ENCODE measurements around the gene SOCS1. TPM values are rescaled to one million over a fixed set of nuclear protein-coding genes. Genes with fewer than 3 reads are reported as not detected.
"Not testable (repeated sequence)": the region's sequence is repeated elsewhere in the genome, so short reads cannot be mapped to it uniquely, and the experiment has no call there.

Gene SOCS1
- total RNA-seq, 1 donor from 2014 or later, result 219 TPM

DNA sequence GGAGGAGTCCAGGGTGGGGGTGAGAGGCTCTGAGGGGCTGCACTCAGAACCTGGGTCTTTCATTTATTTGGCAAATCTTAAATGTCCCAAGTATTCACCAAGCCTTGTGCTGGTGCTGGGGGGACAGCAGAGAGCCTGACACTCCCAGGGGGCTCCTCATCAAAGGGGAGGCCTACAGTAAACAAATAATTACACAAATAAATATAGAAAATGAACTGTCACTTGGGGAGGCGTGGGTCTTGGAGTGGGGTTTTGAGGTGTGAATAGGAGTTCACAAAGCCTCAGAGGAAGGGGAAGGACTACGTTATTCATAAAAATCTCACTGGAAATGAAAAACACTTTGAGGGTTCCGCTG, 40.3 kb upstream of the SOCS1 start:
- peaks cover 24% of the 10 kb centered on the region for H3K4me1 Mint-ChIP-seq (ENCODE audit: low read depth)
- H3K9me3 Mint-ChIP-seq, result no peaks in the 10 kb centered on the region
- intact Hi-C loops (cut with micrococcal nuclease), result loop anchor here (5.0 kb wide), 1 partner anchor 34 kb away; no protein-coding TSS in a partner anchor
- no peak for DNase-seq (ENCODE audit: low spot score)
- H3K4me3 Mint-ChIP-seq (ENCODE audit: low read depth), result no peak overlapping the region
- H3K27ac Mint-ChIP-seq, result no peak overlapping the region
- H3K36me3 Mint-ChIP-seq (ENCODE audit: low read depth), result no peaks in the 10 kb centered on the region
- H3K27me3 Mint-ChIP-seq (ENCODE audit: low read depth), result no peaks in the 10 kb centered on the region

DNA sequence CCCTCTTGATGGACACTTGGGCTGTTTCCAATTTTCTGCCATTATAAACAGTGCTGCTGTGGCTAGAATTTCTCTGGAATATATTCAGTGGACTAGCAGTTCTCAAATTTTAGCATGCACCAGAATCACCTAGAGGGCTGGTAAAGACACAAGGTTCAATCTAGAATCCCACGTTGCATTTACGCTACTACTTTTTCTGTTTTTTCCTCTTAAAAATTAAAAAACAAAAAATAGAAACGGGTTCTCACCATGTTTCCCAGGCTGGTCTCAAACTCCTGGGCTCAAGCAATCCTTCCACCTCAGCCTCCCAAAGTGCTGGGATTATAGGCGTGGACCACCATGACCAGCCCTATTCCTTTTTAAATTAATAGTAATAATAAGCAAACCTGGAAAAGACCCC, 39.7 kb upstream of the SOCS1 start:
- intact Hi-C loops (cut with micrococcal nuclease), result loop anchor here (5.0 kb wide), 1 partner anchor 33 kb away; no protein-coding TSS in a partner anchor
- Mint-ChIP-seq H3K4me1 (ENCODE audit: low read depth) (peaks cover 24% of the 10 kb centered on the region), H3K36me3 (ENCODE audit: low read depth) (no peaks in the 10 kb centered on the region), H3K4me3 (ENCODE audit: low read depth) (no peak overlapping the region), H3K27me3 (ENCODE audit: low read depth) (peaks cover 1% of the 10 kb centered on the region), H3K9me3 (no peaks in the 10 kb centered on the region), H3K27ac (no peak overlapping the region)
- no peak for DNase-seq (ENCODE audit: low spot score)

DNA sequence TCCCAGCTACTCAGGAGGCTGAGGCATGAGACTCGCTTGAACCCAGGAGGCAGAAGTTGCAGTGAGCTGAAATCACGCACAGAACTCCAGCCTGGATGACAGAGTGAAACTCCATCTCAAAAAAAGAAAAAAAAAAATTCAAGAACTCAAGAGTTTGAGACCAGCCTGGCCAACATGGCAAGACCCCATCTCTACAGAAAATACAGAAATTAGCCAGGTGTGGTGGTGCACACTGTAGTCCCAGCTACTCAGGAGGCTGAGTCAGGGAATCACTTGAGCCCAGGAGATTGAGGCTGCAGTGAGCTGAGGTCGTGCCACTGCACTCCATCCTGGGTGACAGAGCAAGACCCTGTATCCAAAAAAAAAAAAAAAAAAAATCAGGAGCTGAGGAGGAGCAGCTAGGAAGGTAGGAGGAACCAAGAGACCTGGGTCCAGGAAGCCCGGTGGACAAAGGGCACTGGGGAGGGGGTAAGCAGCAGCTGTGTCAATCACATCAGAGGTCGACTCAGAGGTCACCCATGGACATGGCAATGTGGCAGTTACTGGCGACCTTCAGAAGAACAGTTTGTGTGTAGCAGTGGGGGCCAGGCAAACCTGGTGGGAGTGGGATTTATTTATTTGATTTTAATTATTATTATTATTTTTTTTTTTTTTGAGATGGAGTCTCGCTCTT, 36.2 kb upstream of the SOCS1 start:
- no peak for DNase-seq (ENCODE audit: low spot score)
- H3K36me3 Mint-ChIP-seq (ENCODE audit: low read depth), result no peaks in the 10 kb centered on the region
- peaks cover 7% of the 10 kb centered on the region for H3K27me3 Mint-ChIP-seq (ENCODE audit: low read depth)
- peaks cover 12% of the 10 kb centered on the region for H3K4me1 Mint-ChIP-seq (ENCODE audit: low read depth)
- no peak overlapping the region for H3K4me3 Mint-ChIP-seq (ENCODE audit: low read depth)
- H3K9me3 Mint-ChIP-seq, result no peaks in the 10 kb centered on the region
- intact Hi-C loops (cut with micrococcal nuclease), result no loop called here
- H3K27ac Mint-ChIP-seq, result no peak overlapping the region

DNA sequence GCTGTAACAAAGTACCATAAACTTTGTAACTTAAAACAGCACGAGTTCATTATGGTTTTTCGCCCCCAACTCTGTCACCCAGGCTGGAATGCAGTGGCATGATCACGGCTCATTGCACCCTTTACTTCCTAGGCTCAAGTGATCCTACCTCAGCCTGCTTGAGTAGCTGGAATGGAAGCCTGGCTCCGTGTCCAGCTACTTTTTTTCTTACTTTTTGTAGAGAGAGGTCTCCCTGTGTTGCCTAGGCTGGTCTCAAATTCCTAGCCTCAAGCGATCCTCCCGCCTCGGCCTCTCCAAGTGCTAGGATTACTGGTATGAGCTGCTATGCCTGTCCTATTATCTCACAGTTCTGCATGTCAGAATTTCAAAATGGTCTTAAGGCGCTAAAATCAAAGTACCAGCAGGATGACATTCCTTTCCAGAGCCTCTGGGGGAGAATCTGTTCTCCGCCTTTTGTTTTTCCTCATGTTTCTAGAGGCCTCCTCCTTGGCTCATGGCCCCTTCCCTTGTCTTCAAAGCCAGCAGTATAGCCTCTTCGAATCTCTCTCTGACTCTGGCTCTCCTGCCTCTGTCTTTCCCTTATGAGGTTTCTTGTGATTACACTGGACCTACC, 35.2 kb upstream of the SOCS1 start:
- Mint-ChIP-seq H3K4me3 (ENCODE audit: low read depth) (no peak overlapping the region), H3K27me3 (ENCODE audit: low read depth) (peaks cover 7% of the 10 kb centered on the region), H3K4me1 (ENCODE audit: low read depth) (peaks cover 7% of the 10 kb centered on the region), H3K36me3 (ENCODE audit: low read depth) (no peaks in the 10 kb centered on the region), H3K27ac (no peak overlapping the region), H3K9me3 (no peaks in the 10 kb centered on the region)
- intact Hi-C loops (cut with micrococcal nuclease), result no loop called here
- no peak for DNase-seq (ENCODE audit: low spot score)

DNA sequence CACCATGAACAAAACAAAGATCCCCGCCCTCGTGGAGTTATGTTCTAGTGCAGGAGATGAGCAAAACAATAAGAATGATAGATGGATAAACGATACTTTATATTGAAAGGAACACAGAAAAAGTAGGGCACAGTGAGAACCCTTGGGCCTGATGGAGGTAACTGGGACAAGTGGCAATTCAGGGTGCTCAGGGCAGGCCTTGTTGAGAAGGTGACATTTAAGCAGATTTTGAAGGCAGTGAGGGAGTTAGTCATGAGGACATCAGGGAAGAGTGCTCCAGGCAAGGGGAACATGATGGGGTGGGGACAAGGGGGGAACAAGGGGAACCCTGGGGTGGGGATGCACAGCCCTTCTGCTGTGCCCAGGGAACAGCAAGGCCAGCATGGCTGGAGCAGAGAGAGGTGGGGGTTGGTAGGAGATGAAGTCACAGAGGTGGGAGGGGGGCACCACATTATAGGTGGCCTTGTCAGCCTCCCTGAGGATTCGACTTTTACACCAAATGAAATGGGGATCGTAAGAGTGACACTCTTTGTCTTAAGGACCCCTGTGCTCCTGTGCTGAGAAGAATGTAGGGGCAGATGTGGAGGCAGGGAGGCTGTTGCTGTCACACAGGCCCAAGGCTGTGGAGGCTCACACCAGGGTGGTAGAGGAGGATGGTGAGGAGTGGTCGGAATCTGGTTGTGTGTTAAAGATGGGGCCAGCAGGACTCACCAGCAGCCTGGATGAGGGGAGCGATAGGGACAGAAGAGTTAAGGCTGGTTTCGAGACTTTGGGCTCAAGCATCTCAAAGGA, 34.3 kb upstream of the SOCS1 start:
- H3K27ac Mint-ChIP-seq, result no peak overlapping the region
- intact Hi-C loops (cut with micrococcal nuclease), result no loop called here

DNA sequence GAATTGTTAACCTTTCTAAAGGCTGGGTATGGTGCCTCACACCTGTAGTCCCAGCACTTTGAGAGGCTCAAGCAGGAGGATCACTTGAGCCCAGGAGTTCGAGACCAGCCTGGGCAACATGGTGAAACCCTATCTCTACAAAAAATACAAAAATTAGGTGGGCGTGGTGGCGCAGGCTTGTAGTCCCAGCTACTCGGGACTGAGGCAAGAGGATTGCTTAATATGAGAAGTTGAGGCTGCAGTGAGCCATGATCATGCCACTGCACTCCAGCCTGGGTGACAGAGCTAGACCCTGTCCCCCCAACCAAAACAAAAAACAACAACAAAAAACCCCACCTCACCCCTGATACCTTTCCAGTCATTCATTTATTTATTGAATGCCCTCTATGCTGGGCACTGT, 33.7 kb upstream of the SOCS1 start:
- H3K36me3 Mint-ChIP-seq (ENCODE audit: low read depth); intact Hi-C loops (cut with micrococcal nuclease); DNase-seq (ENCODE audit: low spot score); H3K27ac Mint-ChIP-seq; H3K9me3 Mint-ChIP-seq; H3K4me3 Mint-ChIP-seq (ENCODE audit: low read depth); H3K27me3 Mint-ChIP-seq (ENCODE audit: low read depth): not testable (repeated sequence)
- peaks cover 11% of the 10 kb centered on the region for H3K4me1 Mint-ChIP-seq (ENCODE audit: low read depth)

More for the DNA sequence above, 34.3 kb upstream of the SOCS1 start:
- Mint-ChIP-seq H3K9me3 (no peaks in the 10 kb centered on the region), H3K4me3 (ENCODE audit: low read depth) (no peak overlapping the region), H3K4me1 (ENCODE audit: low read depth) (peaks cover 11% of the 10 kb centered on the region), H3K36me3 (ENCODE audit: low read depth) (no peaks in the 10 kb centered on the region), H3K27me3 (ENCODE audit: low read depth) (peaks cover 7% of the 10 kb centered on the region)
- DNase-seq (ENCODE audit: low spot score), result no peak

DNA sequence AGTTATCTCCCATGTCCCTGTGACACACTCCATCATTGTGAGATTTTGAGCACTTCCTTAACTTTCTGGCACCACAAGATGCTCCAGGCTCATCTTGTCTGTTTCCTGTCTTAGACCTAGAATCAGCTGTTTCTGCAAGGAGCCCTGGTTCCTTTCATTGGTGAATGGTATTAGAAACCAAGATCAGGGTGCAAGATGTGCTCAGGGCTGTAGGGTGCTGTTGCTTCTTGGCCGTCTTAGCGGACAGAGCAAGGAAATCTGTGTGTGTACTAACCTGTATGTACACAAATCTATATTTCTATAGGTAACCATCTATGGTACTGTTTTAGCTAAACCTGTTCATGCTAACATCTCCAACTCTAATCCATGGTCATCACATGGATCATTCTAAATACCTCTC, 33.2 kb upstream of the SOCS1 start:
- peaks cover 7% of the 10 kb centered on the region for H3K27me3 Mint-ChIP-seq (ENCODE audit: low read depth)
- H3K27ac Mint-ChIP-seq, result no peak overlapping the region
- intact Hi-C loops (cut with micrococcal nuclease), result no loop called here
- H3K4me1 Mint-ChIP-seq (ENCODE audit: low read depth), result peaks cover 11% of the 10 kb centered on the region
- no peaks in the 10 kb centered on the region for H3K36me3 Mint-ChIP-seq (ENCODE audit: low read depth)
- no peaks in the 10 kb centered on the region for H3K9me3 Mint-ChIP-seq
- no peak for DNase-seq (ENCODE audit: low spot score)
- no peak overlapping the region for H3K4me3 Mint-ChIP-seq (ENCODE audit: low read depth)

DNA sequence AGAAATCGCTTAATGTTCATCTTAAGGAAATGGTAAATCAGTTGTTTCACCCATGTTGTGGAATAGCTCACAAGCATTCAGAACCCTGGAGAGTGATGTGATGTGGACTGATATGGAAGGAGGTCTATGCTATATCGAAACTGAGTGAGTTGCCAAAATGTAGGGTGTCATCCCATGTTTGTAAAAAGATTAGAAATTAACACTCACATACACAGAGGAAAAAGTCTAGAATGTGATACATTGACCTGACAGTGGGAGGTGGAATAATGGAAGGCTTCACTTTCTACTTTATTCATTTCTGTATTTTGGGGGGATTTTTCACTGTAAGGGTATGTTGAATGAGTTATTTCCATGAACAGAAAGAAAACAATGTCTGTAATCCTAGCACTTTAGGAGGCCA, 29.8 kb upstream of the SOCS1 start:
- H3K4me3 Mint-ChIP-seq (ENCODE audit: low read depth), result no peak overlapping the region
- DNase-seq (ENCODE audit: low spot score), result no peak
- intact Hi-C loops (cut with micrococcal nuclease), result no loop called here
- H3K9me3 Mint-ChIP-seq, result no peaks in the 10 kb centered on the region
- peaks cover 13% of the 10 kb centered on the region for H3K27me3 Mint-ChIP-seq (ENCODE audit: low read depth)
- H3K36me3 Mint-ChIP-seq (ENCODE audit: low read depth), result no peaks in the 10 kb centered on the region
- H3K4me1 Mint-ChIP-seq (ENCODE audit: low read depth), result peaks cover 7% of the 10 kb centered on the region
- no peak overlapping the region for H3K27ac Mint-ChIP-seq

DNA sequence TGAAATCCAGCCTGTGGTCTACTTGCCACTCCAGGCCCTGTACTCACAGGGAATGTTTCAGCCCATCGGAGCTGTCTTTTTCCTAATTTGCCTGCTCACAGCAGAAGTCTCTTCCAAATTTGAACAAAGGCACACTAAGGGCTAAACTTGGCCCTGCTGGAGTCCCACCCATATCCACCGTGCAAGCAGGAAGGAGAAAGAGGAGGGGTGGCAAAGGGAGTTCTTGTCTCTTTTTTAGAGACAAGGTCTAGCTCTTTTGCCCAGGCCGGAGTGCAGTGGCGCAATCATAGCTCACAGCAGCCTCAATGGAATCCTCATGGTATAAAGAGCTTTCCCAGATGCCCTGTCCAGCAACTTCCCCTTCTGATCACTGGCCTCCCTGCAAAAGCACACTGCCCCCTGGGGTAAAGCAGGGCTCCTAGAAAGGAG, 27.8 kb upstream of the SOCS1 start:
- Mint-ChIP-seq H3K36me3 (ENCODE audit: low read depth) (no peaks in the 10 kb centered on the region), H3K27me3 (ENCODE audit: low read depth) (peaks cover 10% of the 10 kb centered on the region), H3K4me1 (ENCODE audit: low read depth) (peaks cover 7% of the 10 kb centered on the region), H3K4me3 (ENCODE audit: low read depth) (no peak overlapping the region), H3K9me3 (no peaks in the 10 kb centered on the region), H3K27ac (no peak overlapping the region)
- intact Hi-C loops (cut with micrococcal nuclease), result no loop called here
- DNase-seq (ENCODE audit: low spot score), result no peak

DNA sequence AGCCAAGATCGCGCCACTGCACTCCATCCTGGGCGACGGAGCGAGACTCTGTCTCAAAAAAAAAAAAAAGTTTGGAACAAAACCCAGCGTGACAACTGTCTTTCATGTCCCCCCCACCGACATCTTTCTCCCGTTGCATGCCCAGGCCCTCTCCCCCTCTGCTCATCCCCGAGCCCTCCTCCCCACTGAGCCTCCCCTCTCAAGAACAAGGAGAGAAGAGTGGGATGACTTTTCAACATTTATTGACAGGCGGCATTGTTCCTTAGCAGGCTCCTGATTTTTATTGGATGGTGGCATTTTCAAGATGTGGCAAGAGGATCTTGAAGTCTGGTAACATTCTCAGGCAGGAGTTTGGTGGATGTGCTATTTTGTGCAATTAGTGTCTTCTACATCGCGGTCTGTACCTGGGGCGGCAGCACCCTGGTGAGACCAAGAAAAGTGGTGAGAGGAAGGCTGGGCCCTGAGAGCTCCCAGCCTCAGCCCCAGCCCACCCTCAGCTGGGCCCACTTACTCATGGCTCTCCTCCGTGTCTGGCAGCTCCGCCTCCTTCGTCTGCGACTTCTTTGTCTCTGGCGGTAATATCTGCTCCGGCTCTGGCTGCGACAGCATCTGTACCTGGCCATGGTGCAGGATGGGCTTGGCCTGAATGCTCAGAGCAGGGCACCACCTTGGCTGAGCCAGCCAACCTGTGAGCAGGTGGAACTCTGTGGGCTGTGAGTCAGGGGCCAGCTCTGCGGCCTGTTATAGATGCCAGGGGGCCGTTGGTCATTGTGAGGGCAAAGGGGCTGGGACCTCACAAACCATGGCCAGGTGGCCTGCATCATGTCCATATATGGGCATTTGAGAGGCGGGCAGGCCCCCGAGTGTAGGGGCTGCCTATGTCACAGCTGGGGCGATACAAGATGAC, 24.9 kb upstream of the SOCS1 start, which contains the start of gene PRM1:
PRM1 (minus strand) TSS at position 715 of the 907 bp plus-strand sequence; CDS start at position 623, 92 bp downstream.
- Mint-ChIP-seq H3K4me1 (ENCODE audit: low read depth) (peaks cover 6% of the 10 kb centered on the region), H3K27me3 (ENCODE audit: low read depth) (peaks cover 8% of the 10 kb centered on the region), H3K9me3 (no peaks in the 10 kb centered on the region), H3K36me3 (ENCODE audit: low read depth) (no peaks in the 10 kb centered on the region), H3K27ac (no peak within 1 kb of the TSS), H3K4me3 (ENCODE audit: low read depth) (no peak within 1 kb of the TSS)
- no peak for DNase-seq (ENCODE audit: low spot score)
- intact Hi-C loops (cut with micrococcal nuclease), result no loop called here

DNA sequence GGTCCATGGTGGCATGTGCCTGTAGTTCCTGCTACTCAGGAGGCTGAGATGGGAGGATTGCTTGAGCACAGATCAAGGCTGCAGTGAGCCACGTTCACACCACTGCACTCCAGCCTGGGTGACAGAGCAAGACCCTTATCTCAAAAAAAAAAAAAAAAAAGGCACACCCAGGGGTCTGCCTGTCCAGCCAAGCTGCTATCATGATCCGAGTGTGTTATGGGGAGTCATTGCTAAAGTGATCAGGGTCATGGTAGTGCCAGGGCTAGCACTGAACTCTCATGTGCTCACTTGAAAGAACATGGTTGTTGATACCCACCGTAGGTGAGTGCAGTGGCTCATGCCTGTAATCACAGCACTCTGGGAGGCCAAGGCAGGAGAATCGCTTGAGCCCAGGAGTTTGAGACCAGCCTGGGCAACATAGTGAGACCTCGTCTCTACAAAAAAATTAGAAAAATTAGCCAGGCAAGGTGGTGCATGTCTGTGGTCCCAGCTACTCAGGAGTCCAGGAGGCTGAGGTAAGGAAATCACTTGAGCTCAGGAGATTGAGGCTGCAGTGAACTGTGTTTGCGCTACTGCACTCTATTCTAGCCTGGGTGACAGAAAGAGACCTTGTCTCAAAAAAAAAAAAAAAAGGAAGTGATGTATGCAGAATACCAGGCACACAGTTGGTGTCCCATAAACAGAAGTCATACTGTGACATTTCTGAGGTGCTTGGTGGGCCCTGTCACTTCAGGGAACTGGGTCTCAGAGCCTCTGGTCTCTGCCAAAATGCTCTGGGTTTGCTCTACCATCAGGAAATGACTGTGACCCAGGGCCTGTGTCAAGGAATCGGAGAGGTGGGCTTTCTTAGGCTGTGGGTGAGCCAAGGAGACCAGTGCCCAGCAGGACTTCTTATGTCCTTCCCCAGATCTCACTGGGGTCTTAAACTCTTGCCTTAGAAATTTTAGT, 23.0 kb upstream of the SOCS1 start:
- intact Hi-C loops (cut with micrococcal nuclease), result no loop called here
- no peak for DNase-seq (ENCODE audit: low spot score)
- H3K27ac Mint-ChIP-seq, result no peak overlapping the region
- peaks cover 3% of the 10 kb centered on the region for H3K4me1 Mint-ChIP-seq (ENCODE audit: low read depth)
- H3K9me3 Mint-ChIP-seq, result no peaks in the 10 kb centered on the region
- peaks cover 10% of the 10 kb centered on the region for H3K27me3 Mint-ChIP-seq (ENCODE audit: low read depth)
- no peak overlapping the region for H3K4me3 Mint-ChIP-seq (ENCODE audit: low read depth)
- no peaks in the 10 kb centered on the region for H3K36me3 Mint-ChIP-seq (ENCODE audit: low read depth)

All from activated T-helper 2 cell treated with anti-CD3 and anti-CD28 coated beads, Interferon-gamma antibody, Interleukin-2, Interleukin-4, amounts not matched to agents 10 μg/mL and 5 μg/mL and 100 μg/mL, durations not matched to agents 14 hours and 24 hours and 36 hours (primary cell).